Activated CD4-positive, alpha-beta T cell treated with anti-CD3 and anti-CD28 coated beads, Interleukin-2, amount 50 U/mL, for 4 hours (primary cell): Measurements from ENCODE around the gene PPDPF.

Experiments used
- DNase-seq, 2 experiments: peaks; one replicate each; pipeline ENCODE4 v3.0.0-alpha.2; 2020

PPDPF gene

DNA sequence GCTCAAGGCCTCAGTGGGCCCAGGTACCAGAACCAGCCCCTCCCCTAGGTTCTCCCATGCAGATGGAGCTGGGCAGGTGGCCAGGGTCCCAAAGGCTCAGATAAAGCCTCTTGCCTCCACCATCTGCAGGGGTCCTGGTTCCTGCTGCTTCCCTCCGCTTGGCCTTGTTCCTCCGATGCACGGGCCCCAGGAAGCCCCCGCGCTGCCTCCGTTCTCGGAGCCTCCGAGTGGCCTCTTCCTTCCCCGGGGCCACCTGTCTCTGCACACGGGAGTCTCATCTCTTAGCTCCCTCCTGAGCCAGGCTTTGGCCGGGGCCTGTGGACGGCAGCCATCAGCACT lies 18.5 kb downstream of the PPDPF start:
- DNase-seq = no peak

GRCh38 chr20:63539441-63540370 lies 19.1 kb downstream of the PPDPF start:
- no peak for DNase-seq

DNA sequence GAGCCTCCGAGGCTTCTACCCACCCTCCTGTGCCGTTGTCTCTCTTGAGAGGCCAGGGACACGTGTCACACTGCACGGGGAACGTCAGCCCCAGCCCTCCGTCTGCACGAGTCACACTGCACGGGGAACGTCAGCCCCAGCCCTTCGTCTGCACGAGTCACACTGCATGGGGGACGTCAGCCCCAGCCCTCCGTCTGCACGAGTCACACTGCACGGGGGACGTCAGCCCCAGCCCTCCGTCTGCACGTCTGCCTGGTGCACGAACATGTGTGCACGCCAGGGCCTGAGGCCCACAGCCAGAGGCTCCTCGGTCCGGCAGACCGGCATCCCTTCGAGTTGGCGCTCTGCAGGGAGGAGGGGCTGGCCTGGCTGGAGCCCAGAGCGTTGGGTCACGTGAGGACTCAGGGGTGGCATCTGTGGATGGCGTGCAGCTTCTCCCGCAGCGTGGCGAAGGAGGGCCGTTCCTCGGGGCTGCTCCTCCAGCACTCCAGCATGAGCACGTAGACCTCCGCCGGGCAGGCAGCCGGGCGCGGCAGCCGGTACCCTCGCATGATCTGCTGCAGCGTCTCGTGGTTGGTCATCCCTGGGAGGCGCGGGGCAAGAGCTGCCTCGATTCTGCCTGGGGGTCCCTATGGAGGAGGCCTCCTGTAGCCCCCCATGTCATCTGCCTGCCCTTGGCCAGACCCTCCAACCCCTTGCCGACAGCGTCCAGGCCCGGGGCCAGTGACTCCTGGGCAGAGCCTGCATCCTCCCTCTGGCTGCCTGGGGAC lies 20.0 kb downstream of the PPDPF start:
- no peak for DNase-seq

GRCh38 chr20:63541371-63541770 lies 20.8 kb downstream of the PPDPF start:
- no peak for DNase-seq

DNA sequence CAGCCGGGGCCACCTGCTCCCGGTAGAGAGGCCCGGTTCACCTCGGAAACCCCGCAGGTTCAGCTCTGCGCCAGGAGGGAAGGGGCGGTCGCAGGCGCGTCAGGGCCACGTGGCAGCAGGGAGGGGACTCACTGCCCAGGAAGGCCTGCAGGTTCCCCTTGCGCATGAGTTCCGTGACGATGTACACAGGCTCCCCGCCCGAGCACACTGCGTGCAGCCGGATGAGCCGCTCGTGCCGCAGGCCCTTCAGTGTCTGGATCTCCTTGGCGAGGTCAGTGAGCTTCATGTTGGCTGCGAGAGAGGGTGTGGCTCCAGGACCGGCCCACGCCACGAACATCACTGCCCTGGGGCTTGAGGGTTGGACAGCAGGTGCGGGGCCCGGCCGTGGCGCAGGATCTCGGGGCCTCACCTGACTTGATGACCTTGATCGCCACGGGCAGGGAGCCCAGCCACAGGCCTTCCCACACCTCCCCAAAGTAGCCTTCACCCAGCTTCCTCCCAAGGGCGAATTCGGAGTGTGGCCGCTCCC lies 21.5 kb downstream of the PPDPF start:
- no peak for DNase-seq

DNA sequence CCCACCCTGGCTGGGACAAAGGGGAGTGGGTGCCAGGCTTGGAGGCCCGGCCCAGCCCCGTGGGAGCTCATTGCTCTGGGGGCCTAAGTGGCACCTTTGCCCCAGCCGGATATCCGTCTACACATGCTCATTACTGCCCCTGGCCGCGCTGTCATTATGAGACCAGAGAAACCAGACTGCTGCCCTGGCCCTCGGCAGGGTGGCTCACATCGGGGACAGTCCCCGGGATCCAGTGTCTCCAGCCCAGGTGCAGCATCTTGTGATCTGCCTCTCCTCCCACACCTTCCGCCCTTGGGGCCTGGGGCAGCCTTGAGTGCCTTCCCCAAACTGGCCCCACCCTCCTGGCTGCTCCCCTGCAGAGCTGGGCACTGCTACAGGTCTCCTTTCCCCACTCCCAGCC lies 22.1 kb downstream of the PPDPF start:
- DNase-seq = no peak

GRCh38 chr20:63543131-63543530 lies 22.6 kb downstream of the PPDPF start:
- no peak for DNase-seq

- no peak for DNase-seq
These were observed 23.2 kb downstream of the PPDPF start for GRCh38 chr20:63543733-63544132.

DNA sequence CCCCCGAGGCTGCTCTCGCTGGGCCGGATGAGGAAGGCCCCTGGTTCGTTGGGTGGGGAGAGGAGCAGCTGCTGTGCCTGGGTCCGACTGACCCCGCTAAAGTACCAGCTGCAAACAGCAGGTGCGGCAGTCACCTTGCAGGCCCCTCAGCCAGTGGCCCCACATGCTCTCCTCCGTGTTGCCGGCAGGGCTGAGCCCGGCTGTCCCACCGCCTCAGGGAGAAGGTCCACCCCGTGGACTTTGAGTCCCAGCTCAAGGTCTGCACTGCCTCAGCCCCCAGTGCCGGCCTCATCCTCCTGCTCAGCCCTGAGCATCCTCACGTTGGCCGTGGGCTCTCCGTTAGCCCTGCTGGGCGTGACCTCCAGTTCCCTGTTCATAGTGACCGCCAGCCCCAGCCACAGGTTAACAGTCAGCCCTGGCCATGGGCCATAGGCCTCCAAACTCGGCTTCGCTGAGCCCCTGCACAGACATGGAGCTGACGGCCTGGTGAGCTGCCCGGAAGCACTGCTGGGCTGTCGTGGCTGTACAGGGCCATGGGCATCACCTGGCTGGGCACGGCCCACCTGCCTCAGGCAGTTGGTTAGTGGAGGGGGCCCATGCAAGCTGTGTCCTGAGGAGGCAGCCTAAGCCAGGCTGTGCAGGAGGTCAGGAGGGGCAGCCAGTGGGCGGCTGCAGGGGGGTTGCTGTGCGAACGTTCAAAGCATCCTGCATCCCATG lies 23.8 kb downstream of the PPDPF start:
- DNase-seq = no peak

DNA sequence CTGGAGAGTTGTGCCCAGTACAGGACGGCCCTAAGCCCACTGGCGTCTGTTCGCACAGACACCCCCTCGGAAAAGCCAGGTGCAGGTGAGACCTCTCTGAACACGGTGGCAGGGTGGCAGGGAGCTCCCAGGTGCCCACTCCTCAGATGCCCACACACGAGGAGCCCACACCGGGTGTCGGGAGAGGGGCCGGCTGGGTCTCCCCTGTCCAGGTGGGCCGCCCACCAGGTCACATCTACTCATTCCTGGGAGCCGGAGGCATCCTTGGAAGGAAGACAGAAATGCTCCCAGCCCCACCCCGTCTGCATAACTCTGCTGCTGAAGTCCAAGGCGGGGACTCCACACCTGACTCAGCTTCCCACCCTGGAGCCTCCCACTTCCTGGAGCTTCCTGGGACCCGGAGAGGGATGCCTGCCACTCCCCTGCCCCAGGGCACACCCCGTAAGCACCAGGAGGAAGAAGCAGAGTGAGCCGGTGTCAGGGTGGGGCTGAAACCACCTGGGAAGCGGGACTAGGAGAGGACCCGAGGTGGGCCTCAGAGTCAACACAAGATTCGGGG lies 24.5 kb downstream of the PPDPF start:
- no peak for DNase-seq

DNA sequence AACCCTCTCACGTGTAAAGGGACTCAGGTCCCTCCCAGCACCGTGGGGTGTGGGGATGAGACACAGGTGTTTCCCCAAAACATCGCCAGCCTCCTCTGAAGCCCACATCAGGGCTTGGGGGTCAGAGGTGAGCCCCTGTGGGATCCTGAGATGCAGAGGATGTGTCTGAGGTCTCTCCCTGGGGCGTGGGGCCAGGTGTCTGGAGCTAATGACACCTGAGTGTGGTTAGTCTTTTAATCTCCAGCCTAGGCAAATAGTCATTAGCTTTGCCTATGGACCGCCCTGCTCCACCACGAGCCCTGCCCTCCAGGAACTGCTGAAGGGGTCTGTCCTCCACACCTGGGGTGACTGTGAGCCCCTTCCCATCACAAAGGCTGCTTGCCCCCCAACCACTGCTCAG lies 25.2 kb downstream of the PPDPF start:
- no peak for DNase-seq

DNA sequence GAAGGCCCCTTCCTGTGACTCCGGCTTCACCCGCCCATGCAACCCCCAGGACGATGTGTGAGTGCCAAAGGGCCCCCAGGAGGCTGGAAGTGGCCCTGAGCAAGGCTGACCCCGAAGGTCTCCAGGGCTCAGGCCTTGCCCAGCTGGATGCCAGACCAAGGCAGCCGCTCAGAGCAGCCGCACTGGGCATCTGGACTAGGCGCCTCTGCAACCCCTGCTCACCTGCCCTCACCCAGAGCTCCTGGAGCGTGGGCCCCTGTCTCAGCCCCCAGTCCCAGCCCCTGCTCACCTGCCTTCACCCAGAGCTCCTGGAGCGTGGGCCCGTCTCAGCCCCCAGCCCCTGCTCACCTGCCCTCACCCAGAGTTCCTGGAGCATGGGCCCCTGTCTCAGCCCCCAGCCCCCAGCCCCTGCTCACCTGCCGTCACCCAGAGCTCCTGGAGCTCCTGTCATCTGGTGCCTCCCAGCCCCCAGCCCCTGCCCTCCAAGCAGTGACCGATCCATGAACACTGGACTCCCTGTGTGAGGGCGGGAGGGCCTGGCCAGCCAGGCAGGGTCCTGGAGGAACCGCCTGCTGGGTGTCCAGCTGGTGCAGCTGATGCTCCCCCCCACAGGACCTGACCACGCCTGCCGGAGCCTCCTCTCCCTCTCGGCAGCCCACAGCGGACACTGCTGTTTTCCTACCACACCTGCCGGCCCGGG lies 25.8 kb downstream of the PPDPF start:
- no peak for DNase-seq

- DNase-seq = no peak
These were observed 26.6 kb downstream of the PPDPF start for GRCh38 chr20:63546956-63547724.

DNA sequence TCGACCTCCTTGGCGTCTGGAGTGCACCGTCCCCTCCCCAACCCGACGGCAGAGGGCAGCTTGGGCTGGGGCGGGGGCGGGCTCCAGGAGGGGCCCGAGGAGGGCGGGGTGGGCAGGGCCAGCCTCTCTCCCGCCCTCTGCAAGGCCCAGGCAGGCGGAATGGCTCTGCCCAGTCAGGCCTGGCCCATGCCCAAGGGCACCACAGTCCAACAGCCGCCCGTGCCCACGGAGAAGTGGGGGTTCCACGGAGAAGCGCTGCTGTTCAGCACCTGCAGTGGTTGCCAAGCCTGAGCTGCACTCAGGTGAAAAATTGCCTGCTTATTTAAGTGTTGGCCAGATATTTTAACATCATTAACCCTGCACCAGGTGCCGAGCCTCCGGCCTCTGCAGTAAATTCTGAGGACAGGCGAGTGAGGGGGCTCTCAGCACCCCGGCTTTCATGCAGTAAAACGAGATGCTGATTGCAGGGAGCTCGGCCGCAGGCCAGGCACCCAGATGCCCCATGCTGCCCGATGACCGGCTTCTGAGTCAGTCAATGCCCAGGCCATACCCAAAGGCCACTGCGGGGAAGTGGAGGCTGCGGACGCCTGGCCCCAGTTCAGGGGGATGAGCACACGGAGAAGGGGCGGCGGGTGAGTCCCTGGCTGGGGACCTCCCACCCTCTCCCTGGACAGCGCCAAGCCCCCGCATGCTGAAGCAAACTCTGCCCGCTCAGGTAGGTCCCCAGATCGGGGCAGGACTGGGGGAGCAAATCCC lies 27.3 kb downstream of the PPDPF start, which contains the start of gene SRMS:
Gene SRMS, minus strand, starts transcription at position 25 of the 756 bp plus-strand sequence. CDS start 286 bp downstream, outside the sequence.
- DNase-seq = no peak

DNA sequence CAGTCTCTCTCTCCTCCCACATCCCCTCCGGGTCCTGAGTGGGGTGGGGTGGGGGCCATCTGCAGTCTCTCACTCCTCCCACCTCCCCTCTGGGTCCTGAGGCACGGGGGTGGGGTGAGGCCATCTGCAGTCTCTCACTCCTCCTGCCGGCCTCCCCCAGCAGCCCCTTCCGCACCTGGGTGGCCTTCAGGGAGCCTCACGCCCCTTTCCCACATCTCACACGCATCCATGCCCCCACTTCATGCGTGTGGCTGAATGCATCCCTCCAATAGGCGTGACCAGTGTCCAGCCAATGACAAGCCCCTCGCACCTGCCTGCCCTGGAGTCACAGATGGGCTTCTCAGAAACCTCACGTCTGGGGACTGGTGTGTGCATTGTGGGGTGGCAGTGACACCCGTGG lies 28.0 kb downstream of the PPDPF start:
- DNase-seq = no peak

DNA sequence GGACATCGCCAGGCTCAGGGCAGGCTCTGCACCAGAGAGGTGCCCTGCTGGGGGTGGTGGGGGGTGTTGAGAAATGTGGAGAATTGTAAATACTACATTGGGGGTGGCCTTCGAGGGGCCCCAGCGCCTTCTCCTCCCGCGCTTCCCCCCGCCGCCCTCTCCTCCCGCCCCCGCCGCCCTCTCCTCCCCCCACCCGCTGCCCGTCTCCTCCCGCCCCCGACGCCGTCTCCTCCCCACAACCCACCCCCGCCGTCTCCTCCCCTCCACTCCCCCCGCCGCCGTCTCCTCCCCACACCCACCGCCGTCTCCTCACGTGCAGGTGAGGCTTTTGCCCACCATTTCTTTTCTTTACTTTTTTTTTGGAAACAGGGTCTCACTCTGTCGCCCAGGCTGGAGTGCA lies 28.5 kb downstream of the PPDPF start:
- DNase-seq = no peak

- no peak for DNase-seq
These were observed 29.2 kb downstream of the PPDPF start for GRCh38 chr20:63549679-63550282.

GRCh38 chr20:63551068-63551467 lies 30.5 kb downstream of the PPDPF start:
- DNase-seq = no peak

DNA sequence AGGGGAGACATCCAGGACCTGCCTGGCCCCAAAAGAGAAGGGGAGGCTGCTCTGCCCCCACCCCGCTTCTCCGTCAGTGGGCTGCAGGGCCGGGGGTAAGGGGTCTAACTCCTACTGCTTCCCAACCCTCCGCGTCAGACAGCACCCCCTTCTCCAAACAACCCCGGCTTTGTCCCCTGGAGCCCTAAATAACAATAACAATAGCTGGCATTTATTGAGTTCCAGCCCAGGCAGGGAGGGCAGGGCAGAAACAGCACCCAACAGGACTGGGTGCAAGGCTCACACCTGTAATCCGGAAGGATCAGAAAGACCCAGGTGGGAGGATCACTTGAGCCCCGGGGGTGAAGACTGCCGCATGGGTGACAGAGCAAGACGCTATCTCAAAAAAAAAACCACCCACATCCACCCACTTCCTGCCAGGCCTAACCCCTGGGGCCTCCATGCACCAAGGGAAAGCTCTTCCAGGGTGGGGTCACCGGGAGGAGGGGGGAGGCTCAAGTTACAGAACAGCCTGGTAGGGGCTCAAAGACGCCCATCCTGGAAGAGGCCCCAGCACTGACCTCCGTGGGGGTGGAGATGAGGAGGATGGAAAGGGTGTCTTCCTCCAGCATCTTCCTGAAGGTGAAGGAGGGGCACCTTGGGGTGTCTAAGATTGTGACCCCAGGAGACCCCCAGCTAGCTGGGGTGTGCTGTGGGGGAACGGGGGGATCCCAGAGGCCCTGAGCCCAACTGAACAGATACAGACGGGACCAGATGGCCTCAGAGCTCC lies 32.1 kb downstream of the PPDPF start:
- peak; percentile 41 to 45 for DNase-seq
